IMR-90 (cell line): ENCODE results near the gene ALAS2. TPM values are rescaled to one million over a fixed set of nuclear protein-coding genes. Genes with fewer than 3 reads are reported as not detected.

Experiments used
- ATAC-seq: fragments of 200-7000 bp; cut with Tn5 transposase; 2 replicates; pipeline ENCODE4 v1.9.1; 2020; ENCODE audit warnings: low read depth, mild to moderate bottlenecking, moderate library complexity
- BruUV-seq: library from RNA; stranded (reverse); fragments of 400-500 nt; replicated peaks from 2 replicates; lab custom pipeline; 2021; lab: Mats Ljungman, UMichigan
- CTCF ChIA-PET: fragments of 300-600 bp; formaldehyde crosslinking; extraction: SDS; loops from one replicate; lab custom pipeline; 2021; ENCODE audit warnings: antibody characterized with exemption; lab: Yijun Ruan, JAX
- POLR2A ChIA-PET: fragments of 300-600 bp; sonication (Branson Sonifier 250); formaldehyde crosslinking; loops from one replicate; lab custom pipeline; 2022; ENCODE audit warnings: antibody characterized with exemption; ENCODE audit not compliant: unreplicated experiment; lab: Charles Lee
- DNase-seq: peaks from one replicate; pipeline ENCODE4 v3.0.0; 2013
- H2AFZ ChIP-seq: replicated peaks from 2 replicates; pipeline ENCODE3; 2013; ENCODE audit warnings: low read length, mild to moderate bottlenecking; ENCODE audit not compliant: poor library complexity
- H2AK5ac ChIP-seq: 2 replicates; pipeline ENCODE4 v1.6.1; 2013; ENCODE audit warnings: low read depth, low read length, inconsistent platforms
- H2AK9ac ChIP-seq: replicated peaks from 2 replicates; pipeline ENCODE3; 2013; ENCODE audit warnings: mild to moderate bottlenecking, low read depth, low read length, moderate library complexity; ENCODE audit not compliant: poor library complexity
- H2BK120ac ChIP-seq: 2 replicates; pipeline ENCODE4 v1.6.1; 2013; ENCODE audit warnings: low read depth, low read length, inconsistent platforms
- H2BK15ac ChIP-seq: 3 replicates; pipeline ENCODE4 v1.6.1; 2013; ENCODE audit warnings: low read depth, low read length, inconsistent platforms
- H2BK20ac ChIP-seq: 2 replicates; pipeline ENCODE4 v1.6.1; 2013; ENCODE audit warnings: low read depth, mild to moderate bottlenecking, inconsistent platforms, low read length, moderate library complexity
- H2BK5ac ChIP-seq: 2 replicates; pipeline ENCODE4 v1.6.1; 2013; ENCODE audit warnings: mild to moderate bottlenecking, low read depth, low read length, inconsistent platforms; ENCODE audit not compliant: poor library complexity, severe bottlenecking
- H3K14ac ChIP-seq: replicated peaks from 2 replicates; pipeline ENCODE4 v1.6.1; 2013; ENCODE audit warnings: low read depth, low read length, inconsistent platforms
- H3K18ac ChIP-seq: 2 replicates; pipeline ENCODE4 v1.6.1; 2013; ENCODE audit warnings: low read depth, low read length, control low read depth
- H3K23ac ChIP-seq: 2 replicates; pipeline ENCODE4 v1.6.1; 2013; ENCODE audit warnings: low read depth, low read length, inconsistent platforms
- H3K27ac ChIP-seq: 2 replicates; pipeline ENCODE4 v1.5.1; 2013; ENCODE audit warnings: mild to moderate bottlenecking, control low read depth, low read length; ENCODE audit not compliant: insufficient read depth
- H3K27me3 ChIP-seq: 2 replicates; pipeline ENCODE4 v1.6.1; 2013; ENCODE audit warnings: low read length; ENCODE audit not compliant: control insufficient read depth, insufficient read depth
- H3K36me3 ChIP-seq: 2 replicates; pipeline ENCODE4 v1.6.1; 2013; ENCODE audit warnings: low read length, mixed read lengths; ENCODE audit not compliant: control insufficient read depth, insufficient read depth
- H3K4ac ChIP-seq: 2 replicates; pipeline ENCODE4 v1.6.1; 2013; ENCODE audit warnings: low read depth, low read length, inconsistent platforms
- H3K4me1 ChIP-seq: 2 replicates; pipeline ENCODE4 v1.6.1; 2013; ENCODE audit warnings: low read length, mixed read lengths; ENCODE audit not compliant: control insufficient read depth, insufficient read depth
- H3K4me2 ChIP-seq: 2 replicates; pipeline ENCODE4 v1.6.1; 2013; ENCODE audit warnings: low read depth, mild to moderate bottlenecking, control low read depth, low read length, moderate library complexity
- H3K4me3 ChIP-seq: 2 replicates; pipeline ENCODE4 v1.5.1; 2013; ENCODE audit warnings: low read depth, mild to moderate bottlenecking, control low read depth, low read length, moderate library complexity; ENCODE audit not compliant: insufficient read depth
- H3K56ac ChIP-seq: 2 replicates; pipeline ENCODE4 v1.6.1; 2013; ENCODE audit warnings: low read length, inconsistent platforms; ENCODE audit not compliant: insufficient read depth; ENCODE audit errors: extremely low read depth
- H3K79me1 ChIP-seq, 2 experiments: 2 replicates each; pipeline ENCODE4 v1.6.1; 2013; ENCODE audit warnings: low read length in 2 of 2, inconsistent platforms in 1 of 2, low read depth in 1 of 2
- H3K9ac ChIP-seq: 2 replicates; pipeline ENCODE4 v1.6.1; 2013; ENCODE audit warnings: low read depth, low read length, control low read depth
- H3K9me1 ChIP-seq: 2 replicates; pipeline ENCODE4 v1.6.1; 2013; ENCODE audit warnings: low read length, inconsistent platforms; ENCODE audit not compliant: insufficient read depth
- H3K9me3 ChIP-seq: 2 replicates; pipeline ENCODE4 v1.6.1; 2013; ENCODE audit warnings: low read length; ENCODE audit not compliant: control insufficient read depth, insufficient read depth
- H4K20me1 ChIP-seq: 2 replicates; pipeline ENCODE4 v1.6.1; 2013; ENCODE audit warnings: low read length, inconsistent platforms; ENCODE audit not compliant: insufficient read depth
- H4K5ac ChIP-seq: 2 replicates; pipeline ENCODE4 v1.6.1; 2013; ENCODE audit warnings: mild to moderate bottlenecking, low read depth, low read length, control low read depth
- H4K8ac ChIP-seq, 2 experiments: 2 replicates each; pipeline ENCODE4 v1.6.1; 2013; ENCODE audit warnings: low read depth in 2 of 2, low read length in 2 of 2, control low read depth in 1 of 2, inconsistent platforms in 1 of 2
- H4K91ac ChIP-seq: 2 replicates; pipeline ENCODE4 v1.6.1; 2013; ENCODE audit warnings: low read depth, low read length, inconsistent platforms; ENCODE audit not compliant: insufficient read depth
- BHLHE40 ChIP-seq: fragments of 150-350 bp; IDR thresholded peaks from 2 replicates; pipeline ENCODE4 v1.6.1; 2016; ENCODE audit warnings: mild to moderate bottlenecking, low read depth, low read length
- CEBPB ChIP-seq: IDR thresholded peaks from 2 replicates; pipeline ENCODE4 v1.6.1; 2012; ENCODE audit warnings: low read depth, low read length, improper control_type of control experiment
- CHD1 ChIP-seq: IDR thresholded peaks from 2 replicates; pipeline ENCODE4 v1.6.1; 2012; ENCODE audit warnings: low read depth, low read length, improper control_type of control experiment
- FOS ChIP-seq: fragments of 150-350 bp; IDR thresholded peaks from 2 replicates; pipeline ENCODE4 v1.6.1; 2016; ENCODE audit warnings: low read depth, low read length
- MAFK ChIP-seq: IDR thresholded peaks from 2 replicates; pipeline ENCODE4 v1.6.1; 2012; ENCODE audit warnings: low read depth, low read length, improper control_type of control experiment
- MAZ ChIP-seq: IDR thresholded peaks from 2 replicates; pipeline ENCODE4 v1.6.1; 2012; ENCODE audit warnings: low read depth, mild to moderate bottlenecking, low read length, improper control_type of control experiment, moderate library complexity, borderline replicate concordance
- MXI1 ChIP-seq: IDR thresholded peaks from 2 replicates; pipeline ENCODE4 v1.6.1; 2012; ENCODE audit warnings: low read depth, mild to moderate bottlenecking, low read length, moderate library complexity, borderline replicate concordance
- NFE2L2 ChIP-seq: fragments of 150-350 bp; IDR thresholded peaks from 2 replicates; pipeline ENCODE4 v1.6.1; 2016; ENCODE audit warnings: low read depth, mild to moderate bottlenecking, low read length
- POLR2A ChIP-seq: IDR thresholded peaks from 2 replicates; pipeline ENCODE4 v1.6.1; 2012; ENCODE audit warnings: mild to moderate bottlenecking, low read depth, low read length
- RAD21 ChIP-seq: IDR thresholded peaks from 2 replicates; pipeline ENCODE4 v1.6.1; 2012; ENCODE audit warnings: low read length, improper control_type of control experiment
- RCOR1 ChIP-seq: IDR thresholded peaks from 2 replicates; pipeline ENCODE4 v1.6.1; 2012; ENCODE audit warnings: mild to moderate bottlenecking, low read length, improper control_type of control experiment; ENCODE audit not compliant: insufficient replicate concordance
- RFX5 ChIP-seq: IDR thresholded peaks from 2 replicates; pipeline ENCODE4 v1.8.0; 2012; ENCODE audit warnings: low read depth, mild to moderate bottlenecking, low read length, moderate library complexity
- SMC3 ChIP-seq: fragments of 150-350 bp; IDR thresholded peaks from 2 replicates; pipeline ENCODE4 v1.6.1; 2016; ENCODE audit warnings: low read depth, mild to moderate bottlenecking, antibody characterized with exemption, low read length, moderate library complexity
- WGBS, 2 experiments: methylation state at CpG; one replicate each; pipeline versions ENCODE4 v1.1.5 to v1.1.7; 2013; ENCODE audit warnings: missing lambda C conversion rate in 2 of 2; ENCODE audit not compliant: insufficient read length in 1 of 2; ENCODE audit errors: extremely low coverage in 2 of 2; 5-methylcytosine and 5-hydroxymethylcytosine counted together
- dilution Hi-C: fragments of 300-500 bp; cut with HindIII; formaldehyde crosslinking; loops from one replicate; pipeline ENCODE4 v1.14.3; 2018; ENCODE audit warnings: low sequenced_read_pairs; ENCODE audit not compliant: unreplicated experiment
- in situ Hi-C: fragments of 300-500 bp; cut with MboI; formaldehyde crosslinking; loops from 3 replicates; pipeline ENCODE4 v1.14.3; 2019; ENCODE audit warnings: low sequenced_read_pairs, inconsistent platforms, mixed read lengths
- intact Hi-C: fragments of 100-400 bp; cut with micrococcal nuclease; formaldehyde crosslinking; loops from 2 replicates; pipeline ENCODE4 v1.10.0; 2022
- polyA plus RNA-seq, 3 experiments: library from polyadenylated mRNA; depleted of rRNA; stranded (reverse); fragments of >200 nt; gene quantifications; 2 replicates each; pipeline ENCODE4 v1.2.3, GENCODE V29; 2012; ENCODE audit warnings: low replicate concordance in 1 of 3
- total RNA-seq: library from RNA; depleted of rRNA; stranded (reverse); fragments of >200 nt; gene quantifications from 2 replicates; pipeline ENCODE4 v1.2.3, GENCODE V29; 2012
- TF ChIP-seq, protein P1 (sequence below): conservative IDR thresholded peaks from 2 replicates; pipeline ENCODE4 v1.5.1; 2012; ENCODE audit warnings: mild to moderate bottlenecking, low read depth, low read length, improper control_type of control experiment
- TF ChIP-seq, protein P2 (sequence below): fragments of 150-350 bp; IDR thresholded peaks from 2 replicates; pipeline ENCODE4 v1.6.1; 2016; ENCODE audit warnings: low read depth, mild to moderate bottlenecking, low read length, moderate library complexity, borderline replicate concordance
- TF ChIP-seq, protein P3 (sequence below): fragments of 150-350 bp; IDR thresholded peaks from 2 replicates; pipeline ENCODE4 v1.6.1; 2017; ENCODE audit warnings: mild to moderate bottlenecking, antibody characterized with exemption, low read length, low read depth

ALAS2 gene
- total and polyA plus RNA-seq, 2 of the 4 experiments (the other 2 are of a cell fraction): not detected

DNA sequence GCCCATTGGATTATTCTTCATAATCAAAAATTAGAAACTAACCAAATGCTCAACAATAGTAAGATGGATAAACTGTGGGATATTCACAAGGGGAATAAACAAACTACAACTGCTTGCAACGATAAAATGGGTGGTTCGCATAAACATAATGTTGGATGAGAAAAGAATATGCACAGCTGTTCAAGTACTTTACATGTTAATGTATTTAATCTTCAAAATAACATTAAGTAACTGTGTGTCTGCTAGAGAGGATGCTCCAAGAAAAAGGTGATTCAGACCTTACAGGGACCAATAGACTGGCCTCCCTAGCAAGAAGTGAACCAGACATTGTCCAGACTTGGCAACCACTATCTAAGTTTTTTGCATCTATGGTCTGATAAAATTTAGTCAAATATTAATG lies 39.1 kb downstream of the ALAS2 start:
- ChIA-PET POLR2A (no interaction called here), CTCF (no interaction called here)
- H2AK9ac ChIP-seq: no peak overlapping the region
- no peak overlapping the region for H2BK120ac ChIP-seq
- intact Hi-C loops (no loop called here), in situ Hi-C loops (no loop called here), dilution Hi-C loops (no loop called here)
- ATAC-seq: no peak
- no peak overlapping the region for H3K18ac ChIP-seq
- no peak overlapping the region for H2AK5ac ChIP-seq
- no TSS peak for BruUV-seq
- no peak overlapping the region for H2BK20ac ChIP-seq
- TF ChIP-seq RAD21 (no peak), POLR2A (no peak), MXI1 (no peak), BHLHE40 (no peak), RCOR1 (no peak), MAFK (no peak), MAZ (no peak), NFE2L2 (no peak), CHD1 (no peak), RFX5 (no peak), FOS (no peak), SMC3 (no peak), CEBPB (no peak)
- TF ChIP-seq, protein P1, sequence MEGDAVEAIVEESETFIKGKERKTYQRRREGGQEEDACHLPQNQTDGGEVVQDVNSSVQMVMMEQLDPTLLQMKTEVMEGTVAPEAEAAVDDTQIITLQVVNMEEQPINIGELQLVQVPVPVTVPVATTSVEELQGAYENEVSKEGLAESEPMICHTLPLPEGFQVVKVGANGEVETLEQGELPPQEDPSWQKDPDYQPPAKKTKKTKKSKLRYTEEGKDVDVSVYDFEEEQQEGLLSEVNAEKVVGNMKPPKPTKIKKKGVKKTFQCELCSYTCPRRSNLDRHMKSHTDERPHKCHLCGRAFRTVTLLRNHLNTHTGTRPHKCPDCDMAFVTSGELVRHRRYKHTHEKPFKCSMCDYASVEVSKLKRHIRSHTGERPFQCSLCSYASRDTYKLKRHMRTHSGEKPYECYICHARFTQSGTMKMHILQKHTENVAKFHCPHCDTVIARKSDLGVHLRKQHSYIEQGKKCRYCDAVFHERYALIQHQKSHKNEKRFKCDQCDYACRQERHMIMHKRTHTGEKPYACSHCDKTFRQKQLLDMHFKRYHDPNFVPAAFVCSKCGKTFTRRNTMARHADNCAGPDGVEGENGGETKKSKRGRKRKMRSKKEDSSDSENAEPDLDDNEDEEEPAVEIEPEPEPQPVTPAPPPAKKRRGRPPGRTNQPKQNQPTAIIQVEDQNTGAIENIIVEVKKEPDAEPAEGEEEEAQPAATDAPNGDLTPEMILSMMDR: no peak
- TF ChIP-seq, protein P2, sequence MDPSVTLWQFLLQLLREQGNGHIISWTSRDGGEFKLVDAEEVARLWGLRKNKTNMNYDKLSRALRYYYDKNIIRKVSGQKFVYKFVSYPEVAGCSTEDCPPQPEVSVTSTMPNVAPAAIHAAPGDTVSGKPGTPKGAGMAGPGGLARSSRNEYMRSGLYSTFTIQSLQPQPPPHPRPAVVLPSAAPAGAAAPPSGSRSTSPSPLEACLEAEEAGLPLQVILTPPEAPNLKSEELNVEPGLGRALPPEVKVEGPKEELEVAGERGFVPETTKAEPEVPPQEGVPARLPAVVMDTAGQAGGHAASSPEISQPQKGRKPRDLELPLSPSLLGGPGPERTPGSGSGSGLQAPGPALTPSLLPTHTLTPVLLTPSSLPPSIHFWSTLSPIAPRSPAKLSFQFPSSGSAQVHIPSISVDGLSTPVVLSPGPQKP: no peak
- TF ChIP-seq, protein P3, sequence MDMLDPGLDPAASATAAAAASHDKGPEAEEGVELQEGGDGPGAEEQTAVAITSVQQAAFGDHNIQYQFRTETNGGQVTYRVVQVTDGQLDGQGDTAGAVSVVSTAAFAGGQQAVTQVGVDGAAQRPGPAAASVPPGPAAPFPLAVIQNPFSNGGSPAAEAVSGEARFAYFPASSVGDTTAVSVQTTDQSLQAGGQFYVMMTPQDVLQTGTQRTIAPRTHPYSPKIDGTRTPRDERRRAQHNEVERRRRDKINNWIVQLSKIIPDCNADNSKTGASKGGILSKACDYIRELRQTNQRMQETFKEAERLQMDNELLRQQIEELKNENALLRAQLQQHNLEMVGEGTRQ: no peak
- H3K9me3 ChIP-seq: no peaks in the 10 kb centered on the region
- H4K5ac ChIP-seq: no peak overlapping the region
- no peak overlapping the region for H4K8ac ChIP-seq
- no peak overlapping the region for H3K4me3 ChIP-seq
- H3K56ac ChIP-seq: no peak overlapping the region
- H3K23ac ChIP-seq: no peak overlapping the region
- no peak overlapping the region for H3K4me2 ChIP-seq
- no peak overlapping the region for H3K9ac ChIP-seq
- H2AFZ ChIP-seq: no peak overlapping the region
- H2BK5ac ChIP-seq: no peak overlapping the region
- no peak for DNase-seq
- no peaks in the 10 kb centered on the region for H3K36me3 ChIP-seq
- H3K9me1 ChIP-seq: no peaks in the 10 kb centered on the region
- H3K27ac ChIP-seq: no peak overlapping the region
- peaks cover 13% of the 10 kb centered on the region for H3K27me3 ChIP-seq
- H3K4me1 ChIP-seq: no peaks in the 10 kb centered on the region
- H2BK15ac ChIP-seq: no peak overlapping the region
- no peak overlapping the region for H4K91ac ChIP-seq
- H3K4ac ChIP-seq: no peak overlapping the region
- H4K20me1 ChIP-seq: no peaks in the 10 kb centered on the region
- no peaks in the 10 kb centered on the region for H3K79me1 ChIP-seq
- no CpG with 5 or more reads among the region's 2 CpGs for WGBS, 2 experiments
- no peak overlapping the region for H3K14ac ChIP-seq
